ENCODE measurements around the gene POLR2L.

Gene POLR2L

GRCh38 chr11:808427-809286, 33.7 kb downstream of the POLR2L start:
- no peak for DNase-seq

- DNase-seq = no peak
Observed at GRCh38 chr11:804599-804964, 37.7 kb downstream of the POLR2L start.

DNA sequence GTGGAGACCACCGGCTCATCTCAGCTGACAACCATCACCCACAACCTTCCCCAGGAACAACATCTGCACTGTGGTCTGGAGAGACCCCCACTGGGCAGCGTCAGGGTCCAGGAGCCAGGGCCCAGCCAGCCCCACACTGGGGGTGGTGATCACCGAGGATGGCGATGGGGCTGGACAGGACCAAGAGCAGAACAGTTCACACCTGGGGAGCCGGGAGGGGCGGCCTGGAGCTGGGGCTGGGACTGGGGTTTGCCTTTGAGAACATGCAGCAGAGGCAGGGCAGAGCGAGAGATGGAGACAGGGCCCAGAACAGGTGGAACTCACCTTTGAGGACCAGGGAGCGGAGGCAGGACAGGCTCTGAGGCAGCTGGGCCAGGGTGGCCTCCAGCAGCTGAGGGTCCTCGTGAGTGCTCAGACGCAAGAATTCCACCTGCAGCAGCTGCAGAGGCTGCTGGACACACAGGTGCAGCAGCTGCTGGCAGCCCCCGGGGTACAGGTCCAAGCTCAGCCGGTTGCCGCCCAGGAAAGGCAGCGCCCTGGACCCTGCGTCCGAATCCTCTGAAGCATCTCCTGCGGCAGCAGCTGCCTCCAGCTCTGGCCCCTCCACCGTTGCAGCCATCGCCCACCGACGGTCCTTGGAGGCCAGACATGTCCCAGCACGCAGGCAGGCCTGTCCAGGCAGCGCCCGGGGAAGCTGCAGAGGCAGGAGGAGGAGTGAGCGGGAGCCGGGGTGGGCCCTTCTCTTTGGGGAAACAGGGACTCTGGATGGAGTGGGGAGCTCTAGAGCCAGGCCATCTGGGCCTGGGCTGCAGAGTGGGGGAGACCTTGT, 38.3 kb downstream of the POLR2L start:
- DNase-seq = peak; percentile 27

- no peak for DNase-seq
Observed at GRCh38 chr11:803467-803742, 38.9 kb downstream of the POLR2L start.

- no peak for DNase-seq
Observed at GRCh38 chr11:802693-803466, 39.4 kb downstream of the POLR2L start.

DNA sequence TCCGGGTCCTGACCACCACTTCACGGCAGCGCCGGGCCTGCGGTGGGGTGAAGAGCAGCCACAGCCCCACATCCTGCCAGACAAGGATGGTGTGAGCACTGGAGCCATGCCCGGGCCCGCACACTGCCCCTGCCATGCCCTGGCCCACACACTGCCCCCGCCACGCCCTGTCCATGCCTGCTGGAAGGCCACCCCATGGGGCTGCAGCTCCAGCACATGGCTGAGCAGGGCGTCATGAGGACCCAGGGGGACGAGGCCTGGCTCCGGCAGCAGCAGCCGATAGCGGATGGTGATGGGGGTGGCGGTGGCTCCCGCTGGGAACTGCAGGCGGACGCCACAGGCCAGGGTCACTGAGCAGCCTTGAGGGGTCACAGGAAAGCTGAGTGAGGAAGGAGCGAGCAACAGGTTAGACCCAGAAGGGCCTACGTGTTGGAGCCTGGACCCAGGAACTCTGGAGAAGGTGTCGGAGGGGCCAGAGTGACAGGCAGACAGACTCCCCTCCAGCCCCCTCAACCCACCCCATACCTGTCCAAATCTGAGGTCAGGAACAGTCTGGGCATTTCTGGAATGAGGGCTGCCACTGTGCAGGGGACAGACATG, 40.2 kb downstream of the POLR2L start:
- DNase-seq = no peak

- no peak for DNase-seq
Observed at GRCh38 chr11:801097-801780, 41.1 kb downstream of the POLR2L start.

GRCh38 chr11:800473-800872, 41.9 kb downstream of the POLR2L start:
- DNase-seq = no peak

- no peak for DNase-seq
Observed at GRCh38 chr11:799641-800316, 42.5 kb downstream of the POLR2L start.

- DNase-seq = peak; percentile 77
Observed at GRCh38 chr11:798093-798713, 44.1 kb downstream of the POLR2L start, which contains the start of gene SLC25A22. TSS of gene SLC25A22 (minus strand) at chr11:798281. CDS start at chr11:795006, 3,275 bp downstream.

- peak; percentile 75 for DNase-seq
Observed at GRCh38 chr11:797296-798092, 44.8 kb downstream of the POLR2L start.

- DNase-seq = no peak
Observed at GRCh38 chr11:796565-797295, 45.6 kb downstream of the POLR2L start.

GRCh38 chr11:795634-796564, 46.4 kb downstream of the POLR2L start:
- peak; percentile 71 for DNase-seq

DNA sequence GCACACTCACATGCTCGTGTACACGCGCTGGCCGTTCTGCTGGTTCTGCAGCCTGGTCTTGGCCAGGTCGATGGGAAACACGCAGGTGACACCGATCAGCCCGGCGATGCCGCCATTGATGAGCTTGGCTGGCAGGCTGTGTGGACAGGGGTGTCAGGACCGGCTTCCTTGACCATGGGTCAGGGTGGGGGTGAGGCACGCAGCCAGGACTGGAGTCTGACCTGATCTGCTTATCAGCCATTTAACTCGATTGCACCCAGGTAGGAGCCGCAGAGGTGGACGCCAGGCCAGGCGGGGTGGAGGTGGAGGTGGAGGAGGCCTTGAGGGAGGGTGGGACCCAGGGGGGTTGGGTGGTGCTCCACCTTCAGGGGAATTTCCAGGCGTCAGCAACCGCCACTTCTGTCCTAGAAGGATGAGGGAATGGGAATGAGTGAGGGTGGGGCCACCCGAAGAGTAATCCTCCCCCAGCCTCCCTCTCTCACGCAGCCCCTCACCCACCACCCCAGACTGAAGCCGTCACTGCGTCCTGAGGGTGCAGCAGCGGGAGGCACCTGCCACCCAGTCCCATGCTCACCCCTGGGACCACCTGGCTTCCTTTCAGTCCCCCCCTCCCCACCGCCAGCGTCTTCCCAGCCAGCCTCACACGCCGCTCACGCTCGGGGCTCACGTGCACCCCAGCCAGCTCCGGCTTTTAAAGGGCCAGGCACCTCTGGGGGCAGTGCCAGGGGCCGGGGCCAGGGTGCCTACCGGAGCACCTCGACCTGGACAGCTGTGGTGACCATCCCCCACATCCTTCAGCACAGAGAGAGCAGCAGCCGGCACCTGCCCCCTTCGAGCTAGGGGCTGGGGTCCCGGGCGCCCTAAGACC, 47.3 kb downstream of the POLR2L start:
- peak; percentile 41 for DNase-seq

DNA sequence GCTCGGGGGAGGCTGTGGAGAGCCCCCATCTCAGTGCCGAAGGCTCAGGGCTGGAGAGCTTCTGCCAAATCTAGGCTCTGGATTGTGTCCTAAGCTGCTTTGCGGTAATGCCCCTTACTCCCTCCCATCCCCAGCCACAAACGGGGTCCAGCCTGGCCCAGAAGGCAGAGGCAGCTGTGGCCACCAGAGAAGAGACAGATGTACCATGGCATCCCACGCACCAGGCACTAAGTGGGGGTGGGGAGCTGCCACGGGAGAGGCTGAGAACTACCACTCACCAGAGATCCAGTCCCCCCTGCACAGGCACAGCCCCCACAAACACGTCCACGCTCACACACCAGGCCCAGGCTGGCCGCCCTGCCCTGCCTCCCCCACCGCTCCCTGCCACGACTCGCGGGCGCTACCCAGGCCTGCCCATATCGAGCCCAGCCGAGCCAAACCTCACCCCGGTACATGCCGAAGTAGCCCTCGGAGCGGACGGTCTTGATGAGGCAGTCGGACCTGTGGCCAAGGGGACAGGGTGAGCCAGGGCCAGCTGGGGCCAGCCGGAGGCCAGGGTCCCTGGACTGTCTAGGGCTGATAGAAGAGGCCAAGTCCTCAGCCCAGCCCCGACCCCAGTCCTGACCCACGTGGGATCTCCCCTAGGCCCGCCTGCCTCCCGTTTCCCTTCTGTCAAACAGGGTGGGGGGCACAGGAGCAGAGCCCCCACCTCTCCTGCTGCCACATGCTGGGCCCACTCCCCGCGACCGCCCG, 48.1 kb downstream of the POLR2L start:
- no peak for DNase-seq

- DNase-seq = no peak
Observed at GRCh38 chr11:793556-793955, 48.8 kb downstream of the POLR2L start.

GRCh38 chr11:792873-793272, 49.5 kb downstream of the POLR2L start:
- no peak for DNase-seq
